Omental fat pad (tissue), 4 donors: ENCODE results near the gene SPTSSB. TPM values are rescaled to one million over a fixed set of nuclear protein-coding genes. Genes with fewer than 3 reads are reported as not detected.

Experiments
- ATAC-seq: fragments of 150-250 bp; one replicate; pipeline ENCODE4 v1.9.1; 2016; ENCODE audit warnings: mild to moderate bottlenecking, moderate library complexity; ENCODE audit not compliant: low FRiP score
- DNase-seq: peaks from one replicate; pipeline ENCODE4 v3.0.0-alpha.2; 2019; ENCODE audit warnings: low spot score
- CTCF ChIP-seq, 3 donors: fragments of 450-650 bp; IDR thresholded peaks; one replicate each; pipeline ENCODE4 v1.5.1; 2016 to 2017; ENCODE audit warnings: antibody characterized with exemption in 3 of 3, mild to moderate bottlenecking in 3 of 3, moderate library complexity in 2 of 3
- total RNA-seq, 4 donors: library from RNA; depleted of rRNA; stranded (reverse); fragments of >200 nt; gene quantifications; one replicate each; pipeline ENCODE4 v1.1.0, GENCODE V29; 2016

The SPTSSB gene
- total RNA-seq, 4 donors from 2014 or later, result 0.09 to 0.19 TPM; not detected in 2

- no peak for DNase-seq
- no peak for TF ChIP-seq CTCF (IDR thresholded peaks at IDR 0.05)
- ATAC-seq, result peak; percentile 70
These were observed 42.0 kb upstream of the SPTSSB start for GRCh38 chr3:161413127-161413854.

DNA sequence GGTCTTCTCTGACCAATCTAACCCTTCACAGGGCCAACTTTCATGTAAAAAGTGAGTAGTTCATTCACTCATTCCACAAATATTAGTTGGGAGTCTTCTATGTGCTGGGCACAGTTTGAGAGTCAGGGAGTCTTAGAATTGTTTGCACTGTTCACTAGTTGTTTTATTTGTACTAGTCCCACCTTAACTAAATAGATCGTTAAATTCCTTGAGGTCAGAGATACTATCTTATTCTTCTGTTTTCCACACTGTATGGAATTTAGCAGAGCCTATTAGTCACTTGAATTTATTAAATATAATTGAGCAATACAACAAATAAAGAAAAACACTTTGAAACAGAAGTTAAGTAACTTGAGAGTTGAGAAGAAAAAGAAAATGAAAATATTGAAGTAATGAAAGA is 40.8 kb upstream of the SPTSSB start:
- no peak for ATAC-seq

GRCh38 chr3:161409858-161410257 is 38.5 kb upstream of the SPTSSB start:
- no peak for ATAC-seq
- no peak for DNase-seq
- TF ChIP-seq CTCF (IDR thresholded peaks at IDR 0.05), result no peak

More for the DNA sequence above, 40.8 kb upstream of the SPTSSB start:
- DNase-seq, result no peak
- TF ChIP-seq CTCF (IDR thresholded peaks at IDR 0.05), result no peak

DNA sequence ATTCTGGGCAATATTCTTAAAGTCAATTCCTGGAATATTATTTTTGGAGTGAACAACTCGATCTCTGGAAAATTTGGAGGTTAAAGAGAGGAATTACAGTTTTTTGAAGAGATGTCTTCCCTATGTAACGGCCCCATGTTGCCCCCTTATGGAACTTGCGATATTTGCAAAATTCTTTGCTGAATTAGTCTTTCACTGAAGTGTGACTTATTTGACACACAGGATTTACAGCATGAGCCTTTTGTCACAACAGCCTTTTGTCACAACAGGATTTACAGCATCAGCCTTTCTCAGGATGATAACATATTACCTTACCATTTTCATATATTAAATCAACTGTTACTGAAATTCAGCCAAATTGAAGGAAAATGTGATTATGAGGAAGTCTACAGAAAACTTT is 37.8 kb upstream of the SPTSSB start:
- peak in 1 of 3 donors; percentile 6 for TF ChIP-seq CTCF (IDR thresholded peaks at IDR 0.05)
- DNase-seq, result no peak
- ATAC-seq, result no peak

GRCh38 chr3:161406594-161407555 is 35.6 kb upstream of the SPTSSB start:
- no peak for ATAC-seq
- DNase-seq, result no peak
- TF ChIP-seq CTCF (IDR thresholded peaks at IDR 0.05), result no peak

- DNase-seq, result no peak
- no peak for TF ChIP-seq CTCF (IDR thresholded peaks at IDR 0.05)
- ATAC-seq, result peak; percentile 29
These were observed 34.5 kb upstream of the SPTSSB start for GRCh38 chr3:161405836-161406235.
